HG02970 (cell line): ENCODE measurements around the gene PARK7.
"Not testable (repeated sequence)": the region's sequence is repeated elsewhere in the genome, so short reads cannot be mapped to it uniquely, and the experiment has no call there.

Experiments
- ATAC-seq: cut with Tn5 transposase; IDR thresholded peaks from one replicate; pipeline ENCODE4 v1.9.1; 2021; ENCODE audit warnings: mild to moderate bottlenecking, moderate library complexity, moderate number of reproducible peaks; ENCODE audit not compliant: unreplicated experiment, low FRiP score

Gene PARK7

GRCh38 chr1:7942214-7942921 lies 19.1 kb upstream of the PARK7 start:
- ATAC-seq, result no peak

- ATAC-seq, result no peak
Measured at GRCh38 chr1:7943251-7943650, 18.3 kb upstream of the PARK7 start.

- ATAC-seq, result no peak
Measured at GRCh38 chr1:7948960-7949359, 12.6 kb upstream of the PARK7 start.

GRCh38 chr1:7952791-7953190 lies 8.7 kb upstream of the PARK7 start:
- not testable (repeated sequence) for ATAC-seq

- peak; percentile 90 for ATAC-seq
Measured at GRCh38 chr1:7953850-7954609, 7.5 kb upstream of the PARK7 start.

GRCh38 chr1:7954683-7955082 lies 6.8 kb upstream of the PARK7 start:
- no peak for ATAC-seq

- ATAC-seq, result no peak
Measured at GRCh38 chr1:7956218-7957032, 5.1 kb upstream of the PARK7 start.

GRCh38 chr1:7960165-7960564 lies 1.3 kb upstream of the PARK7 start:
- no peak for ATAC-seq

GRCh38 chr1:7960867-7961215 lies 670 bp upstream of the PARK7 start:
- no peak for ATAC-seq

- peak; percentile 2 for ATAC-seq
Measured at GRCh38 chr1:7962014-7962335, 464 bp downstream of the PARK7 start.

- no peak for ATAC-seq
Measured at GRCh38 chr1:7962636-7963377, 1.3 kb downstream of the PARK7 start.

- ATAC-seq, result not testable (repeated sequence)
Measured at GRCh38 chr1:7963378-7963730, 1.8 kb downstream of the PARK7 start.

GRCh38 chr1:7963841-7964240 lies 2.3 kb downstream of the PARK7 start:
- ATAC-seq, result not testable (repeated sequence)

- ATAC-seq, result no peak
Measured at GRCh38 chr1:7964476-7964875, 3.0 kb downstream of the PARK7 start.

GRCh38 chr1:7967196-7967595 lies 5.7 kb downstream of the PARK7 start:
- ATAC-seq, result no peak

GRCh38 chr1:7967651-7968050 lies 6.1 kb downstream of the PARK7 start:
- ATAC-seq, result no peak

- ATAC-seq, result no peak
Measured at GRCh38 chr1:7970246-7970645, 8.7 kb downstream of the PARK7 start.

- no peak for ATAC-seq
Measured at GRCh38 chr1:7971024-7971423, 9.5 kb downstream of the PARK7 start.

GRCh38 chr1:7972285-7972684 lies 10.8 kb downstream of the PARK7 start:
- ATAC-seq, result no peak

- ATAC-seq, result no peak
Measured at GRCh38 chr1:7973086-7973485, 11.6 kb downstream of the PARK7 start.
